NCI-H524 (cell line): ENCODE data around the gene MRPL2.

Experiments used
- DNase-seq, 2 experiments: peaks; one replicate each; lab custom pipeline; 2025; lab: John Stamatoyannopoulos, UW

Gene MRPL2

GRCh38 chr6:43021270-43022047 lies 37.8 kb downstream of the MRPL2 start, which contains the start of gene RRP36:
Gene RRP36, plus strand, starts transcription at chr6:43021623. Its CDS starts 32 bp downstream, at chr6:43021655.
- DNase-seq = peak in 1 of 2 experiments; percentile 60

GRCh38 chr6:43020847-43021246 lies 38.4 kb downstream of the MRPL2 start:
- peak in 1 of 2 experiments; percentile 38 for DNase-seq

- no peak for DNase-seq
Measured at GRCh38 chr6:43020052-43020705, 39.1 kb downstream of the MRPL2 start.

- DNase-seq = no peak
Measured at GRCh38 chr6:43019152-43019551, 40.1 kb downstream of the MRPL2 start.

- DNase-seq = no peak
Measured at GRCh38 chr6:43016943-43017334, 42.3 kb downstream of the MRPL2 start.

GRCh38 chr6:43016176-43016942 lies 42.9 kb downstream of the MRPL2 start:
- DNase-seq = no peak

- no peak for DNase-seq
Measured at GRCh38 chr6:43014434-43014909, 44.8 kb downstream of the MRPL2 start.

- peak; percentile 99 to 100 for DNase-seq
Measured at GRCh38 chr6:43013843-43014433, 45.3 kb downstream of the MRPL2 start, which contains the start of the genes KLHDC3 and MEA1. Gene KLHDC3, plus strand, starts transcription at chr6:43014249. Its CDS starts 2,944 bp downstream, at chr6:43017193. Gene MEA1, minus strand, starts transcription at chr6:43013946. Its CDS starts 133 bp downstream, at chr6:43013813.

- DNase-seq = no peak
Measured at GRCh38 chr6:43013097-43013842, 46.0 kb downstream of the MRPL2 start.

GRCh38 chr6:43012364-43012763 lies 46.9 kb downstream of the MRPL2 start:
- DNase-seq = no peak

- no peak for DNase-seq
Measured at GRCh38 chr6:43011207-43011606, 48.0 kb downstream of the MRPL2 start.

DNA sequence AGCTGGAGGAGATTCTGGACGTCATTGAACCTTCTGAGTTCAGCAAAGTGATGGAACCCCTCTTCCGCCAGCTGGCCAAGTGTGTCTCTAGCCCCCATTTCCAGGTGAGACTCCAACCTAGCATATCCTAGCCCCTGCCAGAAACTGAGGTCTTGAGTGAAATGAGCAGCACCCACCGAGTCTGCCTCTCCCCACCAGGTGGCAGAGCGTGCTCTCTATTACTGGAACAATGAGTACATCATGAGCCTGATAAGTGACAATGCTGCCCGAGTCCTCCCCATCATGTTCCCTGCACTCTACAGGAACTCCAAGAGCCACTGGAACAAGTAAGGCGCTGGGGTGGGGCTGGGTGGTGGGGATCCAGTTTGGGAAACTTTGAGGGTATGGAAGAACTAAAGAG lies 50.1 kb downstream of the MRPL2 start:
- peak in 1 of 2 experiments; percentile 52 for DNase-seq

GRCh38 chr6:43007126-43007525 lies 52.1 kb downstream of the MRPL2 start:
- DNase-seq = no peak

- DNase-seq = no peak
Measured at GRCh38 chr6:43006251-43006650, 53.0 kb downstream of the MRPL2 start.

- DNase-seq = no peak
Measured at GRCh38 chr6:43005844-43006243, 53.4 kb downstream of the MRPL2 start.
